ENCODE measurements around the gene AUNIP. TPM values are rescaled to one million over a fixed set of nuclear protein-coding genes. Genes with fewer than 3 reads are reported as not detected.

AUNIP gene
- total and polyA plus RNA-seq, 12 donors = 0.04 to 0.25 (median 0.21) TPM; not detected in 9

GRCh38 chr1:25874209-25874608 is 15.0 kb upstream of the AUNIP start:
- Histone ChIP-seq H3K9me3 (no peaks in the 10 kb centered on the region), H3K27ac (peak overlapping the region in 4 of 10 donors; percentile 69 to 81 (median 76)), H3K4me1 (peaks cover 2 to 49% (median 24%) of the 10 kb centered on the region in 9 donors), H3K36me3 (peaks cover 0 to 10% (median 0%) of the 10 kb centered on the region in 9 donors), H3K4me3 (peak overlapping the region in 6 of 10 donors; percentile 48 to 69 (median 66)), H3K27me3 (no peaks in the 10 kb centered on the region)
- DNase-seq (no peak), ATAC-seq (no peak)
- intact Hi-C loops (cut with DNase I) = no loop called here
- 97 to 98% methylated on average over 3 of the region's 3 CpGs for WGBS, 2 donors
- TF ChIP-seq CTCF (IDR thresholded peaks at IDR 0.05) = no peak

DNA sequence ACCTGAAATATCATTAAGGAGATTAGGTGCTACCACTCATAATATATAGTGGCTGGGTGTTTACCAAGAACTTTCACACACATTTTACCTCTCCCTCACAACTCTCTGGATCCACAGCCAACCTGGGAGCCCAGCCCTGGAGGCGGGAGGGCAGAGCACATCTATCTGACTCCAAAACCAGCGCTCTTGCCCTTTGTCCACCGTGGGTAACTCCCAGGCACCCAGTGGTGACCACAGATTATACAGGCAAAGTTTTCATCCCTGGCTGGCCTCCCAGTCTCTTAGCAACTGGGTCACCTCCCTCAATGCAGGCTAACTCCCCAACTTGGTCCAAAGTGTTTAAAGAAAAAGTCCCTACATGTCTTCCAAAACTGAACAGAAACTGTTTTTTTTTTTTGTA is 13.9 kb upstream of the AUNIP start:
- ATAC-seq = no peak
- 87 to 88% methylated on average over 3 of the region's 3 CpGs for WGBS, 2 donors
- no peaks in the 10 kb centered on the region for H3K9me3 ChIP-seq
- no peak overlapping the region for H3K4me3 ChIP-seq
- no peak for DNase-seq
- TF ChIP-seq CTCF (IDR thresholded peaks at IDR 0.05) = no peak
- no peaks in the 10 kb centered on the region for H3K27me3 ChIP-seq
- H3K36me3 ChIP-seq = peaks cover 0 to 10% (median 0%) of the 10 kb centered on the region in 9 donors
- H3K27ac ChIP-seq = no peak overlapping the region
- intact Hi-C loops (cut with DNase I) = no loop called here
- H3K4me1 ChIP-seq = peaks cover 2 to 49% (median 24%) of the 10 kb centered on the region in 9 donors

DNA sequence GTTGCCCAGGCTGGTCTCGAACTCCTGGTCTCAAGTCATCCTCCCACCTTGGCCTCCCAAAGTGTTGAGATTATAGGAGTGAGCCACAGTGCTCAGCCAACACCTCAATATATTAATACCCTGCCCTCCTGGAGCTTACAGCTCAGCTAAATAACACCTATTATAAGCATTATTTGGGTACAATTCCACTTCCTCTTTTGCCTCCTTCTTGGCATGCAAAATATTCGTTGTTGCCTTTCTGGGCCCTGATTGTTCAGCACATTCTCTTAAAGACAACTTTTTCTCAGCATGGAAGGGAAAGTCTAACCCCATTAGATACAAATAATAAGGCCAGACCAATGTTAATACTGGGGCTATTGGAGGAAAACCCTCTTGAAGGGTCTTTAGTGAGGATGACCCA is 13.5 kb upstream of the AUNIP start:
- H3K4me3 ChIP-seq = no peak overlapping the region
- no peak for ATAC-seq
- H3K36me3 ChIP-seq = peaks cover 0 to 10% (median 0%) of the 10 kb centered on the region in 9 donors
- H3K27ac ChIP-seq = no peak overlapping the region
- intact Hi-C loops (cut with DNase I) = no loop called here
- 73 to 75% methylated on average over 2 of the region's 2 CpGs for WGBS, 2 donors
- no peak for DNase-seq
- no peaks in the 10 kb centered on the region for H3K27me3 ChIP-seq
- peaks cover 2 to 49% (median 24%) of the 10 kb centered on the region in 9 donors for H3K4me1 ChIP-seq
- H3K9me3 ChIP-seq = no peaks in the 10 kb centered on the region
- TF ChIP-seq CTCF (IDR thresholded peaks at IDR 0.05) = no peak

DNA sequence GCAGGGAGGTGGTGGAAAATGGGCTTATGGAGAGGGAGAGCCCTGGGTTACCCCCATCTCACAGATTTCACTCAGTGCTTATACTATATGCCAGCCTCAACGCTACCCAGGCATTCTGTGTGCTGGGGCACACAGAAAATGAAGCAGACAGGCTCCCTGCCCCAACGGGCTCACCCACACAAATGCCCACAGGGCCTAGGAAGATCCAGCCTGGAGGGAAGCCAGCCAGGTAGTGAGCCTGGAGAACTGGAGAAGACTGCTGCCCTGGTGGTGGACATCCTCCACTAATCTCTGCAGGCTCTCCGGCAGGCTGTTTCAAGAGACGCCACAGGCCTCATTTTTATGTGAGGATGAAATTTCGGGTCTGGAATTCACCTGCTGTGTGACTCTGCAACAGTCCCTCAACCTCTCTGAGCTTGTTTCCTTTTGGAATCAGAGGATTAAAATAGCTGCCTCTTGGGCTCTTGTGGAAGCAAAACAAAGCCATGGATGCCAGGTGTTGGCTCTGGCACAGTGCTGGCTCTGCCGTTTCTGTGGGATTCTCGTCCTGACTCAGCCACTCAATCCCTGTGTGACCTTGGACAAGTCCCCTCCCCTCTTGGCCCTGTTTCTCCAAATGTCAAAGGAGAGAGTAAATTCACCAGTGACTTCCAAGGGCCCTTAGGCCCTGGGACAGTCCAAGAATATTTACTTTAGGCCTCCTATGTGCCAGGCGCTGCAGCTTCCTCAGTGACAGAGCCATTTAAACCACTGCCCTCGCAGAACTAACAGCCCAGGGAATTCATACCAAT is 12.6 kb upstream of the AUNIP start:
- intact Hi-C loops (cut with DNase I) = no loop called here
- no peak overlapping the region for H3K27ac ChIP-seq
- peak in 1 of 8 donors; percentile 6 for ATAC-seq
- no peak for TF ChIP-seq CTCF (IDR thresholded peaks at IDR 0.05)
- no peaks in the 10 kb centered on the region for H3K9me3 ChIP-seq
- no peaks in the 10 kb centered on the region for H3K27me3 ChIP-seq
- 74 to 76% methylated on average over 9 of the region's 9 CpGs for WGBS, 2 donors
- DNase-seq = no peak
- no peak overlapping the region for H3K4me3 ChIP-seq
- H3K4me1 ChIP-seq = peaks cover 2 to 49% (median 24%) of the 10 kb centered on the region in 9 donors
- peaks cover 0 to 10% (median 0%) of the 10 kb centered on the region in 9 donors for H3K36me3 ChIP-seq
